ENCODE results near the gene PTPRH.

GRCh38 chr19:55252760-55253663 lies 43.7 kb upstream of the PTPRH start:
- TF ChIP-seq CTCF (IDR thresholded peaks at IDR 0.05; ENCODE audit: insufficient read depth, low read depth, low read length) (no peak), EZH2 (IDR thresholded peaks at IDR 0.05; ENCODE audit: insufficient read depth, low read length) (no peak)

Measured in astrocyte (in vitro differentiated cells and primary cell).